BLaER1 treated with 17β-estradiol and CSF1 and Interleukin-3, amounts not matched to agents 10 nM and 100 nM (cell line): ENCODE data around the gene KLK14.

Experiments used
- H3K27ac ChIP-seq, 11 experiments: shearing (Covaris generic); formaldehyde crosslinking; 2 replicates each; pipeline ENCODE4 v1.8.1; 2022
- H3K27me3 ChIP-seq, 11 experiments: shearing (Covaris generic); formaldehyde crosslinking; 2 replicates each; pipeline ENCODE4 v1.8.1; 2022
- H3K36me3 ChIP-seq, 11 experiments: shearing (Covaris generic); formaldehyde crosslinking; 2 replicates each; pipeline ENCODE4 v1.8.1; 2022
- H3K4me1 ChIP-seq, 10 experiments: shearing (Covaris generic); formaldehyde crosslinking; 2 replicates each; pipeline ENCODE4 v1.8.1; 2022
- H3K4me2 ChIP-seq, 11 experiments: shearing (Covaris generic); formaldehyde crosslinking; 2 replicates each; pipeline ENCODE4 v1.8.1; 2022
- H3K4me3 ChIP-seq, 10 experiments: shearing (Covaris generic); formaldehyde crosslinking; 2 replicates each; pipeline ENCODE4 v1.8.1; 2022
- H3K9ac ChIP-seq, 11 experiments: shearing (Covaris generic); formaldehyde crosslinking; 2 replicates each; pipeline ENCODE4 v1.8.1; 2022
- H3K9me3 ChIP-seq, 11 experiments: shearing (Covaris generic); formaldehyde crosslinking; replicated peaks in 1 of 11; 2 replicates each; pipeline ENCODE4 v1.8.1; 2022
- H4K20me1 ChIP-seq, 11 experiments: shearing (Covaris generic); formaldehyde crosslinking; 2 replicates each; pipeline ENCODE4 v1.8.1; 2022
- Cebpa-rat ChIP-seq, 11 experiments: shearing (Covaris generic); IDR thresholded peaks; 2 replicates each; pipeline ENCODE4 v1.8.1; 2022

Gene KLK14

DNA sequence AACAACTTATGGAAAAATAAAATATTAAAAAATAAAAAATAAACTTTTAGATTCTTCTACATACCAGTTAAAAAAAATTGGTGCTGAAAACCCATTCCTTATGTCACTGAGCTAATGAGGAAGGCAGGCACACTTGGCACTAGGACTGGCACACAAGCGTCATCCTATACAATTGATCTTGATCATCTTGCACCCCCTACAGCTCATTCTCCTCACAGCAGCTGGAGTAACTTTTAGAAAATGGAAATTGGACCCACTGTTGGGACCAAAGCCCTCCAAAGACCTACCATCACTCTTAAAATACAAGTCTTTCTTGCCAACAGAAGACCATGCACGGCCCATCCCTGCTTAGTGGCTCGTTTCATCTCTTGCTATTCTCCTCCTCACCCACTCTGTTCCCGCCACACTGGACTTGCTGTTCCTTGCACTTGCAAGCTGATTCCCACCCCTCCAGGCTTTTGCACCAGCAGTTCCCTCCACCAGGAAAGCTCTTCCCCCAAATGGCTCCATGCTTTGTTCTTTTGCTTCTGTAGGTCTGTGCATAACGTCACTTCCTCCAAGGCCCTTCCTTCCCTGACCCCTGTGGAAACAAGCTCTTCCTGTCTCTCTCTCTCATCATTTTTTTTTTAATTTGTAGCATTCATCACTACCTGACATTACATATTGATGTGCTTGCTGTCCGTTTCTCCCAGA is 13.9 kb upstream of the KLK14 start:
- Histone ChIP-seq H3K27ac (peak overlapping the region in 5 of 11 experiments; percentile 1 to 28 (median 12); a peak in 4 of 22 replicates), H3K4me1 (peaks cover 32 to 48% (median 36%) of the 10 kb centered on the region in 10 experiments), H3K4me3 (no peak overlapping the region), H3K36me3 (peaks cover 28 to 61% (median 47%) of the 10 kb centered on the region in 11 experiments), H3K9ac (no peak overlapping the region), H4K20me1 (peaks cover 0 to 83% (median 30%) of the 10 kb centered on the region in 11 experiments; a peak in 16 of 22 replicates), H3K27me3 (no peaks in the 10 kb centered on the region), H3K9me3 (peaks cover 0 to 4% (median 0%) of the 10 kb centered on the region in 11 experiments; a peak in 1 of 22 replicates), H3K4me2 (peak overlapping the region; percentile 8 to 62 (median 27); a peak in 18 of 22 replicates)
- TF ChIP-seq Cebpa-rat (IDR thresholded peaks at IDR 0.05): no peak

DNA sequence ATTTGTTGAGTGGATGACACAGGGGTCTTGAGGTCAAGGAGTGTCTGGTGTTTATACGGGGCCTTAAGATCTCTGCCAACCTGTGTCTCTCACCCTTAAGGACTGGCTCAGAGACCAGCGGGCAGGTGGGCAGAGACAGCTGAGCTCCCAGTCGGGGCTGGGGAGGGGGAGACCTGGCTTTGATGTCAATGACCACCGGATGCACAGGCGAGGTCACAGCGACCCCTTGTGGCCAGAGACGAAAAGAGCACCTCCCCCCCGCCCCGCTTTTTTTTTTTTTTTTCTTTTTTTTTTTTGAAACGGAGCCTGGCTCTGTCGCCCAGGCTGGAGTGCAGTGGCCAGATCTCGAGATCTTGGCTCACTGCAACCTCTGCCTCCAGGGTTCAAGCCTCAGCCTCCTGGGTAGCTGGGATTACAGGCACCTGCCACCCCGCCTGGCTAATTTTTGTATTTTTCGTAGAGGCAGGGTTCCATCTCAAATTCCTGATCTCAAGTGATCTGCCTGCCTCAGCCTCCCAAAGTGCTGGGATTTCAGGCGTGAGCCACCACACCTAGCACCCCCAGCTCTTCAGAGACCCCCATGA is 12.1 kb upstream of the KLK14 start:
- Histone ChIP-seq H3K27me3 (no peaks in the 10 kb centered on the region), H3K9ac (peak overlapping the region; percentile 17 to 71 (median 58); a peak in 19 of 22 replicates), H3K9me3 (peaks cover 0 to 4% (median 0%) of the 10 kb centered on the region in 11 experiments; a peak in 1 of 22 replicates), H3K4me1 (peaks cover 26 to 56% (median 37%) of the 10 kb centered on the region in 10 experiments), H3K4me3 (peak overlapping the region in 3 of 10 experiments; percentile 11 to 36 (median 30); a peak in 1 of 20 replicates), H4K20me1 (peaks cover 0 to 77% (median 28%) of the 10 kb centered on the region in 11 experiments; a peak in 16 of 22 replicates), H3K27ac (peak overlapping the region in 10 of 11 experiments; percentile 11 to 62 (median 48); a peak in 16 of 22 replicates), H3K36me3 (peaks cover 16 to 51% (median 32%) of the 10 kb centered on the region in 11 experiments), H3K4me2 (peak overlapping the region; percentile 50 to 85 (median 72))
- no peak for TF ChIP-seq Cebpa-rat (IDR thresholded peaks at IDR 0.05)

DNA sequence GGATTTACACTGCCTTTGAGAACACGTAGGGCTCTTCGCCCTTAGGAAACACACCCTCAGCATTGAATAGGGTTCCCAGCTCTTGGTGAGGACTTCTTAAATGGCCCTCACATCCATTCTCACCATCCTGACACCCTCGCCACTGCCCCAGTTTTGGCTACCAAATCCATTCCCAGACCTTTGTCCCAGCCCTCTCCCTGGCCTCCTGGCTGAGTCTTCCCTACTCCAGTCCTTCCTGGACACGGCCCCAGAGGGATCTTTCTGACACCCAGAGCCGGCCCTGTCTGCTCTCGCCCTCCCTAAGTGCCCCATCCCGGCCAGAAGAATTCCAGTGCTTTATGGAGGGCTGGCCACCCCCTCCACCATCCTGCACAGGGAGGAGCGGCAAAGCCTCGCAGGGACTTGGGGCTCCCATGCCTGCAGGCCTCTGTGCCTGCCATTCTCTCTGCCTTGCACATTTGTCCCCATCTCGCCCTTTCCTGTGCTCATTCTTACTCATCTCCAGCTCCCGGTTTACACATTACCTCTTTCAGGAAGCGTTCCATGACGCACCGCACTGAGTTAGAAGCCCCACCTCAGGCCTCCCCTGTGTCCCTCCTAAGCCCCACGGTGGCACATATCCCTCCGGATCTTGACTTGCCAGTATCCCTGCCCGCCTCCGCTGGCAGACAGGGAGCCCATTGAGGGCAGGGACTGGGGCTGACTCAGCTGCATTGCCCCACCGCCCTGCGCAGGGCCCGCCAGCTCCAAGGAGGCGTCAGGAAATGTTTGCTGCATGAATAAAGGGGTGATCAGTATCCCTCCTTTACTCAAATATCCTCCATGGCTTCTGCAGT is 11.0 kb upstream of the KLK14 start:
- no peaks in the 10 kb centered on the region for H3K27me3 ChIP-seq
- no peak overlapping the region for H3K4me3 ChIP-seq
- H3K36me3 ChIP-seq: peaks cover 5 to 47% (median 23%) of the 10 kb centered on the region in 11 experiments
- H3K9me3 ChIP-seq: no peaks in the 10 kb centered on the region
- TF ChIP-seq Cebpa-rat (IDR thresholded peaks at IDR 0.05): no peak
- 0 out of 22 replicates have a peak overlapping the region, but pooled peaks of 1 of the 11 experiments have one; percentile 13 for H3K27ac ChIP-seq
- peaks cover 26 to 49% (median 37%) of the 10 kb centered on the region in 10 experiments for H3K4me1 ChIP-seq
- H3K4me2 ChIP-seq: no peak overlapping the region
- H3K9ac ChIP-seq: peak overlapping the region in 2 of 11 experiments; percentile 10 to 11; a peak in 1 of 22 replicates
- peaks cover 0 to 73% (median 23%) of the 10 kb centered on the region in 11 experiments; a peak in 15 of 22 replicates for H4K20me1 ChIP-seq

DNA sequence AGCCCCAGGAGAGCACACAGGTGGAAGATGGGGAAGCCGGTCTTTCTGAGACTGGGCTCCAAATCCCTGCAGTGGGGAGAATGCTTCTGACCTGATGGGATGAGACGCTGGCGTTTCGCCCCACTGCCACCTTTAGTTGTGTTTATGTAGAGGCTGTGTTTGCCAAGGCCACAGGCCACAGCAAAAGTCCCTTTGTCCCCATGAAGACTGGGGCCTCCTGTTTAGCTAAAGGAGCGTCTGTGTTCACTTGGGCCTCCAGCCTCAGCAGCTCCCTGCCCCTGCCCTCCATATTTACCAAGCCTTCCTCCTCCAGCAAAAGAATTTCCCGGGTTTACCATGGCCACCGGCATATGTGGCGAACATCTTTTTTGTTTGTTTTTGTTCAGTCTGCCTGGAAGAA is 10.4 kb upstream of the KLK14 start:
- no peak overlapping the region for H3K27ac ChIP-seq
- H4K20me1 ChIP-seq: peaks cover 0 to 73% (median 23%) of the 10 kb centered on the region in 11 experiments; a peak in 15 of 22 replicates
- no peak overlapping the region for H3K4me3 ChIP-seq
- H3K36me3 ChIP-seq: peaks cover 0 to 41% (median 17%) of the 10 kb centered on the region in 11 experiments; a peak in 20 of 22 replicates
- peaks cover 21 to 44% (median 32%) of the 10 kb centered on the region in 10 experiments for H3K4me1 ChIP-seq
- H3K9me3 ChIP-seq: no peaks in the 10 kb centered on the region
- TF ChIP-seq Cebpa-rat (IDR thresholded peaks at IDR 0.05): no peak
- peak overlapping the region in 2 of 11 experiments; percentile 10 to 11; a peak in 2 of 22 replicates for H3K9ac ChIP-seq
- H3K27me3 ChIP-seq: no peaks in the 10 kb centered on the region
- H3K4me2 ChIP-seq: no peak overlapping the region

DNA sequence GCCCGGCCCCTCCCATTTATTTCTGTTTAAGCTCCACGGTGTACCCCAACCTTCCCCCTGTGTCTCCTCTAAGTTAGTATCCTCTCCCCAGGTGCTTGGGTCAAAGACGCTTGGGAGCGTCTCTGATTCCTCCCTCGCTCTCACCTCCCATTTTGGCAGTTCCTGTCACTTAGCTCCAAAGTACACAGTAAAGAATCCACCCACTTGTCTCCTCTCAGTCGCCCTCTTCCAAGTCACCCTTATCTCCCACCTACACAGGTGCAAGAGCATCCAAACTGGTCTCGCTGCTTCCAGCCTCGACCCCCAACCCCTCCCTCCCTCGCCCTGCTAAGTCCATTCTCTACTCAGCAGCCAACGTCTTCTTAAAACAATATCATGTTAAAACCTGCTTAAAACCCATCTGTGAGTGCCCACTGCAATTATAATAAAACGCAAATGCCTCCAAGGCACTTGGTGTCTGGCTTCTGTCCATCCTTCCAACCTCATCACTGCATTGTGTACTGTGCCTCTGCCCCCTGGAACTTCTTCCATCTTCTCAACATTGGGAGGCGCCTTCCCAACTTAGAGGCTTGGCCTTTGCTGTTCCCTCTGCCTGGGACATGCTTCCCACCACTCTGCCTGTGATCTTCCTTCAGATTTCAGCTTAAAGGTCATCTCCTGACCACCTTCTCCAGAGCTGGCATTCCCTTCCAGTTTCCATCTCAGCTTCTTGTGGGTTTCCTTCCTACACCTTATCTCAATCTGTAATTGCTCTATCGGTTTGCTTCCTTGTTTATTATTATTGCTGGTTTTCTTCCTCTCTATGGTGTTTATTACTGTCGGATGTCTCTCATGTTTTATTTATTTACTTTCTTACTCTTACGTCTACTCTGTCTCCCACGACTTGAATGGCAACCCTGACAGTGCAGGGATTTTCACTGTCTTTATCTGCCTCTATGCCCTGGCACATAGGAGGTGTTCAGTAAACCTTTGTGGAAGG is 9.5 kb upstream of the KLK14 start:
- peaks cover 15 to 36% (median 25%) of the 10 kb centered on the region in 10 experiments for H3K4me1 ChIP-seq
- H3K4me2 ChIP-seq: no peak overlapping the region
- TF ChIP-seq Cebpa-rat (IDR thresholded peaks at IDR 0.05): no peak
- H3K27me3 ChIP-seq: no peaks in the 10 kb centered on the region
- no peaks in the 10 kb centered on the region for H3K9me3 ChIP-seq
- no peak overlapping the region for H3K4me3 ChIP-seq
- H3K36me3 ChIP-seq: peaks cover 0 to 34% (median 12%) of the 10 kb centered on the region in 11 experiments; a peak in 10 of 22 replicates
- no peak overlapping the region for H3K27ac ChIP-seq
- peak overlapping the region in 1 of 11 experiments; percentile 11; a peak in 1 of 22 replicates for H3K9ac ChIP-seq
- H4K20me1 ChIP-seq: peaks cover 0 to 70% (median 23%) of the 10 kb centered on the region in 11 experiments; a peak in 15 of 22 replicates

GRCh38 chr19:51091126-51091525 is 8.4 kb upstream of the KLK14 start:
- TF ChIP-seq Cebpa-rat (IDR thresholded peaks at IDR 0.05): no peak
- Histone ChIP-seq H3K36me3 (peaks cover 0 to 33% (median 16%) of the 10 kb centered on the region in 11 experiments; a peak in 11 of 22 replicates), H3K27ac (no peak overlapping the region), H4K20me1 (peaks cover 0 to 70% (median 32%) of the 10 kb centered on the region in 11 experiments; a peak in 16 of 22 replicates), H3K4me1 (peaks cover 7 to 35% (median 23%) of the 10 kb centered on the region in 10 experiments), H3K4me2 (no peak overlapping the region), H3K9ac (no peak overlapping the region), H3K9me3 (no peaks in the 10 kb centered on the region), H3K4me3 (no peak overlapping the region), H3K27me3 (no peaks in the 10 kb centered on the region)

- no peak overlapping the region; a peak in 1 of 22 replicates for H3K4me2 ChIP-seq
Observed at GRCh38 chr19:51090471-51090870, 7.8 kb upstream of the KLK14 start.

More at GRCh38 chr19:51090471-51090870, 7.8 kb upstream of the KLK14 start:
- H3K4me1 ChIP-seq: peaks cover 7 to 30% (median 19%) of the 10 kb centered on the region in 10 experiments
- no peak overlapping the region for H3K9ac ChIP-seq
- TF ChIP-seq Cebpa-rat (IDR thresholded peaks at IDR 0.05): no peak
- H3K27ac ChIP-seq: no peak overlapping the region
- peaks cover 0 to 30% (median 16%) of the 10 kb centered on the region in 11 experiments; a peak in 12 of 22 replicates for H3K36me3 ChIP-seq
- peaks cover 0 to 72% (median 35%) of the 10 kb centered on the region in 11 experiments; a peak in 16 of 22 replicates for H4K20me1 ChIP-seq
- no peaks in the 10 kb centered on the region for H3K27me3 ChIP-seq
- H3K9me3 ChIP-seq: no peaks in the 10 kb centered on the region
- H3K4me3 ChIP-seq: no peak overlapping the region
